Measurements from ENCODE around the gene FBXL15. TPM values are rescaled to one million over a fixed set of nuclear protein-coding genes. Genes with fewer than 3 reads are reported as not detected.

The FBXL15 gene
- total and polyA plus RNA-seq, 9 of the 15 experiments (the other 6 are each of a cell fraction or from before 2014, with no cell fraction given), result 0.08 to 25.9 (median 3.5) TPM

- TF ChIP-seq DACH1 (IDR thresholded peaks at IDR 0.05; ENCODE audit: partially characterized antibody) (no peak), ZNF507 (tag; conservative IDR thresholded peaks at IDR 0.05) (no peak), ETV6 (IDR thresholded peaks at IDR 0.05; ENCODE audit: borderline replicate concordance in 1 of 2, low read depth in 2 of 2, low read length in 1 of 2) (no peak), ETV6 (CRISPR knock-in tag; IDR thresholded peaks at IDR 0.05; ENCODE audit: borderline replicate concordance) (no peak), EZH2 (IDR thresholded peaks at IDR 0.05; ENCODE audit: borderline replicate concordance, low read depth, low read length) (no peak)
Measured at GRCh38 chr10:102458656-102459055, 38.0 kb downstream of the FBXL15 start (continued).

GRCh38 chr10:102460836-102461186 lies 40.2 kb downstream of the FBXL15 start:
- Histone ChIP-seq H3K36me3 (ENCODE audit: control insufficient read depth, insufficient read depth, low read length) (peaks cover 9% of the 10 kb centered on the region; the same call in 2 of the 3 replicates), H3K9me3 (replicated peaks; ENCODE audit: control insufficient read depth, insufficient read depth, low read depth, low read length) (no peaks in the 10 kb centered on the region), H3K27ac (ENCODE audit: extremely low read depth, low read depth, low read length) (peak overlapping the region; percentile 73), H3K4me2 (ENCODE audit: insufficient read depth, low read length) (peak overlapping the region; percentile 80), H3K9ac (ENCODE audit: insufficient read depth in 1 of 2, low read depth in 2 of 2, low read length in 2 of 2) (peak overlapping the region; percentile 41 to 72), H3K79me2 (ENCODE audit: control insufficient read depth, insufficient read depth, low read length) (no peaks in the 10 kb centered on the region), H2AFZ (ENCODE audit: low read depth, low read length) (peak overlapping the region; percentile 99), H3K27me3 (ENCODE audit: control insufficient read depth in 2 of 2, insufficient read depth in 2 of 2, low read length in 2 of 2) (no peaks in the 10 kb centered on the region), H4K20me1 (replicated peaks; ENCODE audit: control insufficient read depth, insufficient read depth, low read length) (no peaks in the 10 kb centered on the region), H3K9me1 (ENCODE audit: control insufficient read depth, insufficient read depth, low read length) (no peaks in the 10 kb centered on the region), H3K4me1 (replicated peaks in 1 of 2; ENCODE audit: control insufficient read depth in 2 of 2, insufficient read depth in 2 of 2, low read length in 2 of 2) (peaks cover 26 to 27% of the 10 kb centered on the region in 2 experiments), H3K4me3 (no peak overlapping the region)
- 26% methylated on average over 5 of the region's 8 CpGs for WGBS (ENCODE audit: insufficient coverage, low coverage, missing lambda C conversion rate)
- TF ChIP-seq TAF9B (IDR thresholded peaks at IDR 0.05; ENCODE audit: partially characterized antibody), result peak; percentile 42
- 0 out of 2 replicates have a peak, but pooled peaks have one; percentile 4 for TF ChIP-seq GABPA (tag; conservative IDR thresholded peaks at IDR 0.05; ENCODE audit: low read depth)
- no peak for TF ChIP-seq SMAD4 (CRISPR knock-in tag; conservative IDR thresholded peaks at IDR 0.05)
- no peak for TF ChIP-seq PHF8 (IDR thresholded peaks at IDR 0.05; ENCODE audit: borderline replicate concordance, low read length)
- no peak for TF ChIP-seq IFI16 (CRISPR knock-in tag; IDR thresholded peaks at IDR 0.05)
- no peak for TF ChIP-seq ZBTB33 (CRISPR knock-in tag; IDR thresholded peaks at IDR 0.05)
- TF ChIP-seq ZNF444 (CRISPR knock-in tag; IDR thresholded peaks at IDR 0.05), result no peak
- no peak for TF ChIP-seq ETS1 (conservative IDR thresholded peaks at IDR 0.05; ENCODE audit: control insufficient read depth, low read depth, low read length)
- TF ChIP-seq ZBTB17 (CRISPR knock-in tag; IDR thresholded peaks at IDR 0.05), result 0 out of 2 replicates have a peak, but pooled peaks have one; percentile 4
- no peak for TF ChIP-seq TEAD2 (tag; IDR thresholded peaks at IDR 0.05)
- TF ChIP-seq CCNT2 (IDR thresholded peaks at IDR 0.05; ENCODE audit: borderline replicate concordance, extremely low read depth, insufficient read length, low read depth, low read length), result no peak
- TF ChIP-seq ZNF324 (CRISPR knock-in tag; IDR thresholded peaks at IDR 0.05), result no peak
- no peak for TF ChIP-seq TAF1 (IDR thresholded peaks at IDR 0.05; ENCODE audit: control insufficient read depth, extremely low read depth, insufficient read depth, low read length, severe bottlenecking)
- TF ChIP-seq NFYB (IDR thresholded peaks at IDR 0.05; ENCODE audit: extremely low read depth, insufficient read length), result no peak
- TF ChIP-seq TAF7 (tag; IDR thresholded peaks at IDR 0.05), result peak; percentile 33; the same call in 1 of the 2 replicates
- ChIA-PET POLR2A (interaction anchor here (1.0 to 4.2 kb wide), 4 partner anchors 9 to 28 kb away, joined by 4 to 24 read pairs (median 8); partner anchors contain the start of genes C10orf95 and CUEDC2), CTCF (ENCODE audit: low intra/inter-chr PET ratio) (no interaction called here)
- DNase-seq (ENCODE audit: extremely low read depth in 1 of 4, low spot score in 3 of 4) (no peak), ATAC-seq (peak; percentile 5), FAIRE-seq (no peak)
- BruUV-seq (replicated peaks), result no TSS peak
- intact Hi-C loops (cut with micrococcal nuclease) (loop anchor here (5.0 kb wide), 1 partner anchor 39 kb away; the partner anchor contains the start of gene FBXL15), in situ Hi-C loops (cut with MboI) (no loop called here)
